Stimulated activated CD8-positive, alpha-beta memory T cell treated with anti-CD3 and anti-CD28 coated beads, Interleukin-7, amount 100 ng/mL, for 4 hours (primary cell): ENCODE measurements around the gene UCP3.

Experiments
- DNase-seq, 2 donors: peaks; one replicate each; pipeline ENCODE4 v3.0.0-alpha.2; 2020; ENCODE audit warnings: low read depth in 2 of 2

UCP3 gene

DNA sequence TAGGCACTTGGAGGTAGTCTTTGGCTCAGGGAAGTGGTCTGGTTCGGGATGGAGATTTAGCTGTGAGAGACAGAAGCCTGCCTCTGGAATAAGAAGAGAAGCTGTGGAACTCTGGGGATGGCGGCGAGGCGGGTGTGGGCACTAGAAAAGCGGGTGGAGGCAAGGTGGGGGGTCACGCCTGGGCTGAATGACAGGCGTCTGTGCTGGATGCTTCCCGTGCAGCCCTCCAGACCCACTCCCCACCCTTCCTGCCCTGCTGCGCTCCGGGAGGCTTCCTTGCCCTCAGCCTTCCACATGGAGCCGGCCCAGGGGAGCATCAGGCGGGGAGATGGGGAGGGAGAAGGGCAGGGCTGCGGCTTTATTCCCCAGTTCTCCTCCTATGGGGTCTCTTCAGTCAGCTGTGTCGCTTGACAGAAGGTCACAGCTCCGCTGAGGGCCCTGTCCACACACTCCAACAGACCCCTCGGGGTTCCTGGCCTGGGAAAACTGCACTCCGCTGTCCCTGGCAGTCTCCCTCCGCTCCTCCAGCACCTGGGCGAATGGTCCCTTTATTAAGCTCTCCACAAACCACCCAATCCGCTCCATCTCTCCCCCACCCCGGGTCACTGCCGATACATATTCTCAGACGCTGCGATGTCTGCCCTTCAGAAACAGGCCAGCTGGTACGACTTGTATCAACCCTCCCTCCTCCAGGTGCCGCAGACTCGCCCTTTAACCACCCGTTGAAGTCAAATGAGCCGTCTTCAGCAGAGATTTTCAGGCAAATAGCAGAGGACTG, 51.8 kb downstream of the UCP3 start:
- DNase-seq: no peak

DNA sequence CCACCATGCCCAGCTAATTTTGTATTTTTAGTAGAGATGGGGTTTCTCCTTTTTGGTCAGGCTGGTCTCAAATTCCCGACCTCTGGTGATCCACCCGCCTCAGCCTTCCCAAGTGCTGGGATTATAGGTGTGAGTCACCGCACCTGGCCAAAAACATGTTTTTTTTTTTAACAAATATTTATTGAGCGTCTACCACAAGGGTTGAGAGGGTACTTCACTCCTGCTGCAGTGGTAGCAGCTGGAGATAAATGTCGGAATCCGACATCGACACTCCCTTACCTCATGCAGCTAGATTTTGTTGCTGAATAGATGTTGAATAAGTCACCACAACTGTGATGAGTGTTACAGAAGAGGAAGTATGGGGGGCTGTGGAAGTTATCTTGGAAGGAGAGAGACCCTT, 57.1 kb downstream of the UCP3 start:
- DNase-seq: no peak

DNA sequence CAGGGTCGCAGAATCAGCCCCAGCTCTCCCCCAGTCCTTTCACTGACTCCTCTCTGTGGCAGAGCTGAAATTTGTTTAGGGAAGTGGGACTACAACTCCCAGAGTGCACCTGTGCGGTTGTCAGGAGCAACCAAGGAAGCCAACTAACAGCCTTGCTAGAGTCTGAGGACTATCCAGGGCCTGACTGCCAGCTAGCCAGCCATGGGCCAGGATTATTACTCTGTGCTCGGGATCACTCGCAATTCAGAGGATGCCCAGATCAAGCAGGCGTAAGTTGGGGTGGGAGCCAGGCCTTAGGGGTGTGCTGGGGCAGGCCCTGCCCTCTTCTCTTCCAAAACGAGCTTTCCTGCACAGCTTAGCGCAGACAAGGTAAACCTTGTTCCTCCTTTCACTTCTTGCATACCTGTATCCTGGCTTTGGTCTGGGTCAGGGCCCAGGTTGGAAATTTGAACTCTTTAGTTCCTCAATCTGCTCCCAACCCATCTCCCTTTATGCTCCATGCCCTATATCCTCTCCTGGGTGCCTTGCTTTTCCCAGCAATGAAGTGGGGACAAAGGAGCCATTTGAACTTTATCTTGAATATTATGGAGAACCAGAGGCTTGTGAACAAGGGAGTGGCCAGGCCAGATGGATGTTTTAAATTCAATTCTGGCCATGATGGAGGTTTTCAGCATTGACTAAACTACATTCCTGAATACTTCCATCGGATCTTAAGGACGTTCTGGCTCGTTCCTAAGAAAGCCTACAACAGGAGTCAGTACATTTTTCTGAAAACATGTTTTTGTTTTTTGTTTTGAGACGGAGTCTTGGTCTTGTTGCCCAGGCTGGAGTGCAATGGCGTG, 57.8 kb downstream of the UCP3 start, which contains the start of gene DNAJB13:
Gene DNAJB13 (plus strand): TSS at position 158 of the 842 bp plus-strand sequence. CDS start 44 bp downstream, at position 202.
- DNase-seq: no peak
